Progenitor cell of endocrine pancreas (in vitro differentiated cells): ENCODE results near the gene SFI1. TPM values are rescaled to one million over a fixed set of nuclear protein-coding genes. Genes with fewer than 3 reads are reported as not detected.
A peak's percentile ranks its signal among the peaks of the same experiment; 100 is the strongest.
"Not testable (repeated sequence)": the region's sequence is repeated elsewhere in the genome, so short reads cannot be mapped to it uniquely, and the experiment has no call there.

Experiments
- DNase-seq: peaks from one replicate; pipeline ENCODE4 v3.0.0; 2021; ENCODE audit warnings: low spot score; ENCODE audit not compliant: unreplicated experiment
- H3K27ac Mint-ChIP-seq: 2 replicates; pipeline ENCODE4 v1.8.0; 2021; ENCODE audit warnings: mild to moderate bottlenecking, moderate library complexity, mixed read lengths
- H3K27me3 Mint-ChIP-seq: 2 replicates; pipeline ENCODE4 v1.8.0; 2021; ENCODE audit warnings: mixed read lengths
- H3K36me3 Mint-ChIP-seq: 2 replicates; pipeline ENCODE4 v1.8.0; 2022; ENCODE audit warnings: mixed read lengths; ENCODE audit not compliant: insufficient read depth
- H3K4me1 Mint-ChIP-seq: 2 replicates; pipeline ENCODE4 v1.8.0; 2021; ENCODE audit warnings: low read depth, mixed read lengths
- H3K4me3 Mint-ChIP-seq: 2 replicates; pipeline ENCODE4 v1.8.0; 2021; ENCODE audit warnings: low read depth, mild to moderate bottlenecking, moderate library complexity, mixed read lengths
- H3K9me3 Mint-ChIP-seq: 2 replicates; pipeline ENCODE4 v1.8.0; 2021; ENCODE audit warnings: low read depth, mixed read lengths
- total RNA-seq: library from RNA; stranded (reverse); gene quantifications from 2 replicates; pipeline ENCODE4 v1.2.1, GENCODE V29; 2021
- TF ChIP-seq, protein P1 (sequence below): fragments of 200-600 bp; sonication (generic); IDR thresholded peaks from one replicate; pipeline ENCODE4 v1.5.0; 2021; ENCODE audit warnings: antibody characterized with exemption, mild to moderate bottlenecking; ENCODE audit not compliant: unreplicated experiment

Gene SFI1
- total RNA-seq, 1 donor from 2014 or later, result 66.3 TPM

GRCh38 chr22:31538815-31539214 is 42.5 kb downstream of the SFI1 start:
- Mint-ChIP-seq H3K27me3 (no peaks in the 10 kb centered on the region), H3K36me3 (peaks cover 3% of the 10 kb centered on the region), H3K27ac (peak overlapping the region; percentile 8), H3K4me1 (no peaks in the 10 kb centered on the region), H3K4me3 (no peak overlapping the region), H3K9me3 (no peaks in the 10 kb centered on the region)
- TF ChIP-seq, protein P1, sequence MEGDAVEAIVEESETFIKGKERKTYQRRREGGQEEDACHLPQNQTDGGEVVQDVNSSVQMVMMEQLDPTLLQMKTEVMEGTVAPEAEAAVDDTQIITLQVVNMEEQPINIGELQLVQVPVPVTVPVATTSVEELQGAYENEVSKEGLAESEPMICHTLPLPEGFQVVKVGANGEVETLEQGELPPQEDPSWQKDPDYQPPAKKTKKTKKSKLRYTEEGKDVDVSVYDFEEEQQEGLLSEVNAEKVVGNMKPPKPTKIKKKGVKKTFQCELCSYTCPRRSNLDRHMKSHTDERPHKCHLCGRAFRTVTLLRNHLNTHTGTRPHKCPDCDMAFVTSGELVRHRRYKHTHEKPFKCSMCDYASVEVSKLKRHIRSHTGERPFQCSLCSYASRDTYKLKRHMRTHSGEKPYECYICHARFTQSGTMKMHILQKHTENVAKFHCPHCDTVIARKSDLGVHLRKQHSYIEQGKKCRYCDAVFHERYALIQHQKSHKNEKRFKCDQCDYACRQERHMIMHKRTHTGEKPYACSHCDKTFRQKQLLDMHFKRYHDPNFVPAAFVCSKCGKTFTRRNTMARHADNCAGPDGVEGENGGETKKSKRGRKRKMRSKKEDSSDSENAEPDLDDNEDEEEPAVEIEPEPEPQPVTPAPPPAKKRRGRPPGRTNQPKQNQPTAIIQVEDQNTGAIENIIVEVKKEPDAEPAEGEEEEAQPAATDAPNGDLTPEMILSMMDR, result no peak
- no peak for DNase-seq

- not testable (repeated sequence) for H3K27me3 Mint-ChIP-seq, DNase-seq, H3K36me3 Mint-ChIP-seq, H3K4me1 Mint-ChIP-seq, H3K27ac Mint-ChIP-seq, H3K9me3 Mint-ChIP-seq, H3K4me3 Mint-ChIP-seq
Observed at GRCh38 chr22:31540166-31540565, 43.8 kb downstream of the SFI1 start.

DNA sequence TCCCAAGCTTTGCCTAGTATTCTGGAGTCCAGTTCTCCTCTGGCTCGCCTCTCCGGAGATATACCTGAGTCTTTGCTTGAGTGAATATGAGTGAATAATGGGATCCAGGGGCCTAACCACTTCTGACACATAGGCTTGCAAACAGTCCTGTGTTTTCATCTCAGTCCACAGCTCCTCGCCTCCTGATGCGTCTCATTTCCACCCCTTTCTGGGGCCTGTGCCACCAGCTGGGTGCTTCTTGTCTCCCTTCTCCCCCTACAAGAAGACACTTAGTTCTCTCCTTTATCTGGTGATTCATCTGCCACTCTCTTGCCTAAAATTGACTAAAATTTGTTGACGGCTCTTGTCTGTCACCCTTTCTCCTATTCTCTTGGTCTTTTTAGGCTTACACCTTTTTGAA is 44.6 kb downstream of the SFI1 start:
- DNase-seq, result no peak
- Mint-ChIP-seq H3K27ac (peak overlapping the region; percentile 7), H3K4me3 (no peak overlapping the region), H3K36me3 (peaks cover 1% of the 10 kb centered on the region), H3K27me3 (no peaks in the 10 kb centered on the region), H3K9me3 (no peaks in the 10 kb centered on the region), H3K4me1 (no peaks in the 10 kb centered on the region)
- TF ChIP-seq, protein P1, result no peak

- H3K27ac Mint-ChIP-seq, result no peak overlapping the region
- peaks cover 1% of the 10 kb centered on the region for H3K36me3 Mint-ChIP-seq
- DNase-seq, result no peak
- no peaks in the 10 kb centered on the region for H3K27me3 Mint-ChIP-seq
- TF ChIP-seq, protein P1, result no peak
- no peaks in the 10 kb centered on the region for H3K4me1 Mint-ChIP-seq
- no peaks in the 10 kb centered on the region for H3K9me3 Mint-ChIP-seq
- H3K4me3 Mint-ChIP-seq, result no peak overlapping the region
Observed at GRCh38 chr22:31544481-31545480, 48.4 kb downstream of the SFI1 start.

DNA sequence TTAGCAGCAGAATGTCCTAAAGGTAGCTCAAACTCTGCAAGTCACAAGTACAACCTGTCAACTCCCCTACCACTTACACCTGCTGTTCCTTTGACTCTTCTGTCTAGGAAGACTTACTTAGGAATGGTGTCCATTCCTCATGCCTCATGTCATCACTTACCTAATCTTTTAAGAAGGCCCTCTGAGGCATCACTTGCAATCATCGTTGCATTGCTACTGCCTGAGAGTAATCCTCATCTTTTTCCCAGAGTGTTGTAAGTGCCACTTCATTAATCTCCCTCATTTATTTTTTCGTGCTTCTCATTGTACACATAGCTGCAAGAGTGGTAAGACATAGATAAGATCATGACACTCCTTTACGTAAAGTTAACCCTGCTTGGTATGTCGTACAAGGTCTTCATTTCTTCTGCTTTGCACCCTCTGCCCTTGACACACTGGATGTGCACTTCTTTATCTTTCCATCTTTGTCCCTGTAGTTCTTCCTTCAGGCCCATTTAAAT is 54.6 kb downstream of the SFI1 start:
- DNase-seq, result no peak
- Mint-ChIP-seq H3K27me3 (no peaks in the 10 kb centered on the region), H3K4me3 (no peak overlapping the region), H3K4me1 (no peaks in the 10 kb centered on the region), H3K9me3 (no peaks in the 10 kb centered on the region), H3K36me3 (peaks cover 2% of the 10 kb centered on the region), H3K27ac (no peak overlapping the region)
- TF ChIP-seq, protein P1, result no peak
